Activated CD4-positive, alpha-beta T cell treated with anti-CD3 and anti-CD28 coated beads, Interleukin-2, amount 10 ng/mL, durations not matched to agents 24 days and 14 days (primary cell): Measurements from ENCODE around the gene CDC42EP3. TPM values are rescaled to one million over a fixed set of nuclear protein-coding genes. Genes with fewer than 3 reads are reported as not detected.
A peak's percentile ranks its signal among the peaks of the same experiment; 100 is the strongest.

Experiments used
- DNase-seq: peaks from one replicate; pipeline ENCODE4 v3.0.0; 2022
- H3K27ac Mint-ChIP-seq: one replicate; pipeline ENCODE4 v1.8.0; 2022; ENCODE audit warnings: mild to moderate bottlenecking, mixed read lengths
- H3K27me3 Mint-ChIP-seq: one replicate; pipeline ENCODE4 v1.8.0; 2022; ENCODE audit warnings: mixed read lengths
- H3K36me3 Mint-ChIP-seq: one replicate; pipeline ENCODE4 v1.8.0; 2022; ENCODE audit warnings: low read depth, mild to moderate bottlenecking, mixed read lengths
- H3K4me1 Mint-ChIP-seq: one replicate; pipeline ENCODE4 v1.8.0; 2021; ENCODE audit warnings: mixed read lengths
- H3K4me3 Mint-ChIP-seq: one replicate; pipeline ENCODE4 v1.8.0; 2022; ENCODE audit warnings: mild to moderate bottlenecking, moderate library complexity, mixed read lengths
- H3K9me3 Mint-ChIP-seq: one replicate; pipeline ENCODE4 v1.8.0; 2021; ENCODE audit warnings: mixed read lengths
- intact Hi-C: fragments of 100-400 bp; cut with micrococcal nuclease; formaldehyde crosslinking; loops from one replicate; pipeline ENCODE4 v1.15.1; 2023
- total RNA-seq: library from RNA; stranded (reverse); gene quantifications from 2 replicates; pipeline ENCODE4 v1.2.3, GENCODE V29; 2022

Gene CDC42EP3
- total RNA-seq, 1 donor from 2014 or later: 10.9 TPM

DNA sequence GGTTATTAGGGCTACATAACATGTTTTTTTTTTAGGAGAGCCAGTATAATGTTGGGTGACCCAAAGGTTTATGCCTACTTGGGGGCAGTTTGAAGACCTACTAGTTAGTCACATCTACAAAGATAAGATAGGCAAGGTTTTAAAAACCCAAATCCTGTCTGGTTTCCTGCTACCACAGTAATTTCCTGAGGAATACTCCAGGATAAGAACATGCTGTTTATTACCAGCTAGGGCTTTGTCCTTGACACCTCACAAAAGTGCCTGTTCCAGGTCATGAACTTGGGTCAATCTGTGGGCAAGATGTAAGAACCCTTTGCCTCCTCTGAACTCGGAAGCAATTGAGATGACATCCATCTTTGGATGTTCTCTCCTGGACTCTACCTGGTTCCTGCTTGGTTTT, 38.2 kb downstream of the CDC42EP3 start:
- peaks cover 37% of the 10 kb centered on the region for H3K4me1 Mint-ChIP-seq
- H3K27me3 Mint-ChIP-seq: peaks cover 13% of the 10 kb centered on the region
- no peak overlapping the region for H3K4me3 Mint-ChIP-seq
- no peaks in the 10 kb centered on the region for H3K9me3 Mint-ChIP-seq
- DNase-seq: no peak
- no peaks in the 10 kb centered on the region for H3K36me3 Mint-ChIP-seq
- intact Hi-C loops: no loop called here
- no peak overlapping the region for H3K27ac Mint-ChIP-seq

DNA sequence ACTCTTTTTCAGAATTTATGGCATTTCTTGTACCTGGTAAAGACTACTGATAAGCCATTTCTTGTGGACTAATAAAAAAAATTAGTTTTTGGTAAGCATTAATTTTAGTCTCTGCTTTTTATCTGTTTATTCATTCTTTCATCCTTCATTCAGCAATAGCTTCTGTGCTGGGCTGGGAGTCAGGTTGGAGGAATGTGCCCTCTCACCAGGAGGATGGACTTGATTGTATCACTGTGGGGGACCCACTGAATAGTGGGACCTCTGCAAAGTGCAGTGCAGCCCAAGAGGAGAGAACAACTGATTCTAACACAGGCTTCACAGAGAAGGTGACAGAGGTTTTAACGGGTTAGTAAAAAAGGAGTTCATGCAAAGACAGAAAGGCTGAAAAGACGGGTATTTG, 39.1 kb downstream of the CDC42EP3 start:
- H3K36me3 Mint-ChIP-seq: no peaks in the 10 kb centered on the region
- H3K27me3 Mint-ChIP-seq: peaks cover 6% of the 10 kb centered on the region
- no peak overlapping the region for H3K4me3 Mint-ChIP-seq
- H3K9me3 Mint-ChIP-seq: no peaks in the 10 kb centered on the region
- H3K4me1 Mint-ChIP-seq: peaks cover 37% of the 10 kb centered on the region
- intact Hi-C loops: no loop called here
- no peak overlapping the region for H3K27ac Mint-ChIP-seq
- no peak for DNase-seq

DNA sequence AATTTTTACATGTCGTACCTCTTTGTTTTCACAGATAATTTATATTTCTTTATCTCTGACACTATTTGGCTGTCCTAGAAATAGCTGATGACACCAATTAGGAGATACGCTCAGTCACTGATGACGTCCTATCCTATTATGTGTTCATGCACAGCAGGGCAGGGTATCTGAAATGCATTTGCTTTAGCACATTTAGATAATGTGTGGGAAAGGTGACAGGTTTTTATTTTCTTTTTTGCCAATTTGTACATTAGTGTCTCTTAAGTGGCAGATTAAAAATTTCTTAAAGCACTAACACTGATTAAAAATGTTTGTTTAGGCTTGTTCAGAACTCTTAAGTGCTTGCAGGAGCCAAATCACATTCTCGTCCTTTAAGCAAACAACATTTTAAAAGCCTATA, 39.7 kb downstream of the CDC42EP3 start:
- Mint-ChIP-seq H3K9me3 (no peaks in the 10 kb centered on the region), H3K4me1 (peaks cover 37% of the 10 kb centered on the region), H3K4me3 (no peak overlapping the region), H3K27ac (no peak overlapping the region), H3K27me3 (peaks cover 4% of the 10 kb centered on the region), H3K36me3 (no peaks in the 10 kb centered on the region)
- intact Hi-C loops: no loop called here
- no peak for DNase-seq

- intact Hi-C loops: no loop called here
- DNase-seq: no peak
- no peak overlapping the region for H3K27ac Mint-ChIP-seq
Measured at GRCh38 chr2:37631292-37631691, 40.1 kb downstream of the CDC42EP3 start.

DNA sequence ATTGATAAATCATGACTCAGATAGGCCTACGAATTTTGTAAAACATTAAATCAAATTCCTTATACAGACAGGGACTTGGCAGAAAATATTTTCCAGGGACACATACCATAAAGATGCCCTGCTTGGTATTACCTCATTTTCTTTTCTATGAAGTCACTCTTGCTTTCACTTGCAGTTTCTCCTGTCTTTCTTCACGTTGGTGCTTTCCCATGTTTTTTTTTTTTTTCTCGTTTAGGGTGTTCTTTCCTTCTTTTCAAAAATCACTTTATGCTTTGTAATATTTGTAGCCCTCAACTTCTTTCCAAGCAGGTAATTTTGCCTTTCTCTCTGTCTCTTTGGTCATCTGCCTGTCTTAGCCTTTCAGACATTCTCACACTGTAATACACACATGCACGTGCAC, 40.7 kb downstream of the CDC42EP3 start:
- peaks cover 37% of the 10 kb centered on the region for H3K4me1 Mint-ChIP-seq
- peaks cover 4% of the 10 kb centered on the region for H3K27me3 Mint-ChIP-seq
- H3K36me3 Mint-ChIP-seq: no peaks in the 10 kb centered on the region
- intact Hi-C loops: no loop called here
- no peaks in the 10 kb centered on the region for H3K9me3 Mint-ChIP-seq
- DNase-seq: no peak
- H3K27ac Mint-ChIP-seq: no peak overlapping the region
- H3K4me3 Mint-ChIP-seq: no peak overlapping the region

More at GRCh38 chr2:37631292-37631691, 40.1 kb downstream of the CDC42EP3 start:
- no peaks in the 10 kb centered on the region for H3K9me3 Mint-ChIP-seq
- no peak overlapping the region for H3K4me3 Mint-ChIP-seq
- no peaks in the 10 kb centered on the region for H3K36me3 Mint-ChIP-seq
- H3K4me1 Mint-ChIP-seq: peaks cover 37% of the 10 kb centered on the region
- peaks cover 4% of the 10 kb centered on the region for H3K27me3 Mint-ChIP-seq

- Mint-ChIP-seq H3K4me1 (peaks cover 37% of the 10 kb centered on the region), H3K27ac (no peak overlapping the region), H3K36me3 (no peaks in the 10 kb centered on the region), H3K9me3 (no peaks in the 10 kb centered on the region), H3K4me3 (no peak overlapping the region), H3K27me3 (peaks cover 4% of the 10 kb centered on the region)
- DNase-seq: no peak
- intact Hi-C loops: no loop called here
Measured at GRCh38 chr2:37630301-37630700, 41.1 kb downstream of the CDC42EP3 start.

GRCh38 chr2:37629529-37629928, 41.9 kb downstream of the CDC42EP3 start:
- H3K4me3 Mint-ChIP-seq: no peak overlapping the region
- no peak for DNase-seq
- H3K9me3 Mint-ChIP-seq: no peaks in the 10 kb centered on the region
- no peaks in the 10 kb centered on the region for H3K36me3 Mint-ChIP-seq
- peaks cover 4% of the 10 kb centered on the region for H3K27me3 Mint-ChIP-seq
- H3K27ac Mint-ChIP-seq: no peak overlapping the region
- intact Hi-C loops: no loop called here
- peaks cover 36% of the 10 kb centered on the region for H3K4me1 Mint-ChIP-seq

DNA sequence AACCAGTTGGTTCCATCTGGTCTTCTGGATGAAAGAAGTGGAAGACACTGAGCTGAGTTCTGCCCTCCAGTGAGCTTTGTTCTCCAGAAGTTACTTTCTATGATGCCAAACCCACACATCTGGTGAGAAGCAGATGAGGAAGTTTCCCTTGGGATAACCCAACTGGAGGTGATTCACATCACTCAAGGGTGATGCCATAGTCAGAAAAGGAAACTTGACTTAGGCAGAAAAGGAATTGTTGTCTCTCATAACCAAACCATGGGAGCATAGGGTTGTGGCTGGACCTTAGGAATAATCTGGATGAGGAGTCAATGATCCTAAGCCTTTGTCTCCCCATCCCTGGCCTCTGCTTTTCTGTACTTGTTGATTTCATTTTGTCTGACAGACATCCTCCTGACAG, 43.7 kb downstream of the CDC42EP3 start:
- Mint-ChIP-seq H3K4me3 (no peak overlapping the region), H3K9me3 (no peaks in the 10 kb centered on the region), H3K27me3 (peaks cover 4% of the 10 kb centered on the region), H3K4me1 (peaks cover 41% of the 10 kb centered on the region), H3K36me3 (no peaks in the 10 kb centered on the region), H3K27ac (no peak overlapping the region)
- intact Hi-C loops: no loop called here
- no peak for DNase-seq

- H3K36me3 Mint-ChIP-seq: no peaks in the 10 kb centered on the region
- H3K4me1 Mint-ChIP-seq: peaks cover 40% of the 10 kb centered on the region
- peak overlapping the region; percentile 73 for H3K27ac Mint-ChIP-seq
- H3K27me3 Mint-ChIP-seq: peaks cover 5% of the 10 kb centered on the region
- peak; percentile 78 for DNase-seq
- intact Hi-C loops: loop anchor here (2.0 kb wide), 1 partner anchor 39 kb away; no protein-coding TSS in a partner anchor
- H3K9me3 Mint-ChIP-seq: peaks cover 4% of the 10 kb centered on the region
- H3K4me3 Mint-ChIP-seq: peak overlapping the region; percentile 23
Measured at GRCh38 chr2:37625796-37626571, 45.5 kb downstream of the CDC42EP3 start.

DNA sequence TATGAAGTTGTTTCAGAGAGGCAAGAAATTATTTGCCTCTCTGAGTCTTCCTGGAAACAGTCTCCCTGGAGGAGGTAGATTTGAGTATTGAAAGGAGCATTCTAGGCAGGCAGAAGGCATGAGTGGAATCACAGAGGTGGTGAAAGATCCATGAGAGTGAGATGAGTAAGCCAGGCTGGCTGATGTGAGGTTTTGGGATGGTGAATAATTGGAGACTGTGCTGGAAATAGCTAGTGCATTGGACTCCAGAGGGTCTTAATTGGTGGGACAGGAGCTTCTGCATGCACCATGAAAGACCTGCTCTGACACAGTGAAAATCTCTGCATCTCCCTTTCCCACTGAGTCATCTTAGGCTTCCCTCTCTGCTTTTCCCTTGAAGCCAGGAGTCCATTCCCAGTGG, 46.3 kb downstream of the CDC42EP3 start:
- H3K36me3 Mint-ChIP-seq: no peaks in the 10 kb centered on the region
- H3K27ac Mint-ChIP-seq: no peak overlapping the region
- peaks cover 5% of the 10 kb centered on the region for H3K27me3 Mint-ChIP-seq
- intact Hi-C loops: loop anchor here (2.0 kb wide), 1 partner anchor 38 kb away; no protein-coding TSS in a partner anchor
- peaks cover 36% of the 10 kb centered on the region for H3K4me1 Mint-ChIP-seq
- peaks cover 4% of the 10 kb centered on the region for H3K9me3 Mint-ChIP-seq
- peak overlapping the region; percentile 49 for H3K4me3 Mint-ChIP-seq
- no peak for DNase-seq

DNA sequence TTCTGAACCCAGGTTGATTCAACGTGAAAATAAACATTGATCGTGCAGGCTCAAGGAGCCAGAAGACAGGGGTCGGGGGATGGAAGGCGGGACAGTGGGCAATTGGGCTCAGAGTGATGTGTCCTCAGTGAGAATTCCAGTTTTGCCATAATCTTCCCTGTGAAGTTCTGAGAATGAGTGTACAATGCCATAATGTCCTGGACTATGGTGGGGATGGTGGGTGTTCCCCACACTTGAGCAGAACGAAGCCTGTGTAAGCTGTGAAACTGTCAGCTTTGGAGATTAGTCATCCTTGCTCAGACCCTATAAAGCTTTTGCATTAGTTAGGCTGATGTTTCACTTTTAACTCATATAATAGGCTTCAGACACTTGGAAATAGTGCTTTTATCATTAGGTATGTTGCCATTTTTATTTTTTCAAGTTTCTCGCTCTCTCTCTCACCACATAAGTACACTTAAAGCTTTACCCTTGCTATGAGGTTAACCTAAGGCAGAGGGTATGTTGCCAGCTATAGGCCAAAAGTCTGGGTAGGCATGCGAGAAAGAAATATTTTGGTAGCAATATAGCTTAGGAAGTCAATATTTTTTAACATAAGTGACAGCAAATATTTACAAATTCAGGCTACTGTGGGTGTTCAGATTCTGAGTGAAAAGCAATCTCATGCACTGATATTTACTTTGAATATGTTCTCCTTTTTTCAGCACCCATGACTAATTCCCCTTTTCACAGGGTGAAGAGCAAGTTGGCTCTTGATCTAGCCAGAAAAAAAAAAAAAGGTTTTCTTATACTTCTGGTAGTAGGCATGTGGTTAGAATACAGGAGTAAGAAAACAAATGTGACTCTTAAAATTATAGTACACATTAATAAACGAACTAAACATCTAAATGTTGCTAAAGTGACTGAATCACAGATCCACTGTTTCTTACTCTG, 47.2 kb downstream of the CDC42EP3 start:
- H3K4me3 Mint-ChIP-seq: peak overlapping the region; percentile 49
- H3K27ac Mint-ChIP-seq: peak overlapping the region; percentile 71
- no peak for DNase-seq
- H3K4me1 Mint-ChIP-seq: peaks cover 34% of the 10 kb centered on the region
- intact Hi-C loops: loop anchor here (1.0 to 2.0 kb wide), 4 partner anchors 11 to 247 kb away; no protein-coding TSS in a partner anchor
- no peaks in the 10 kb centered on the region for H3K36me3 Mint-ChIP-seq
- H3K27me3 Mint-ChIP-seq: peaks cover 5% of the 10 kb centered on the region
- H3K9me3 Mint-ChIP-seq: peaks cover 4% of the 10 kb centered on the region

DNA sequence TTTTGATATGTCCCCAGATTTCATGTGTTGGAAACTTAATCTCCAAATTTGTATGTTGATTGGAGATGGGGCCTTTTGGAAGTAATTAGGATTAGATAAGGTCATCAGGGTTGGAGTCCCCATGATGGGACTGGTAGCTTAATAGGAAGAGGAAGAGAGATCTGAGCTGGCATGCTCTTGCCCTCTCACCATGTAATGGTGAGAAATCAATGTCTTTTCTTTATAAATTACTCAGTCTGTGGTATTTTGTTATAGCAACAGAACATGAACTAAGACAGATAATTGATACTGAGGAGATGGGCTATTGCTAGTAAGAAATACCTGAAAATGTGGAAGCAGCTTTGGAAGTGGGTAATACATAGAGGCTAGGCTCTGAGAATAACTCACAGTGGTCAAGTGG, 48.0 kb downstream of the CDC42EP3 start:
- Mint-ChIP-seq H3K27ac (no peak overlapping the region), H3K9me3 (peaks cover 4% of the 10 kb centered on the region), H3K4me3 (no peak overlapping the region), H3K4me1 (peaks cover 35% of the 10 kb centered on the region), H3K36me3 (no peaks in the 10 kb centered on the region), H3K27me3 (peaks cover 5% of the 10 kb centered on the region)
- no peak for DNase-seq
- intact Hi-C loops: loop anchor here (2.0 kb wide), 1 partner anchor 21 kb away; no protein-coding TSS in a partner anchor

DNA sequence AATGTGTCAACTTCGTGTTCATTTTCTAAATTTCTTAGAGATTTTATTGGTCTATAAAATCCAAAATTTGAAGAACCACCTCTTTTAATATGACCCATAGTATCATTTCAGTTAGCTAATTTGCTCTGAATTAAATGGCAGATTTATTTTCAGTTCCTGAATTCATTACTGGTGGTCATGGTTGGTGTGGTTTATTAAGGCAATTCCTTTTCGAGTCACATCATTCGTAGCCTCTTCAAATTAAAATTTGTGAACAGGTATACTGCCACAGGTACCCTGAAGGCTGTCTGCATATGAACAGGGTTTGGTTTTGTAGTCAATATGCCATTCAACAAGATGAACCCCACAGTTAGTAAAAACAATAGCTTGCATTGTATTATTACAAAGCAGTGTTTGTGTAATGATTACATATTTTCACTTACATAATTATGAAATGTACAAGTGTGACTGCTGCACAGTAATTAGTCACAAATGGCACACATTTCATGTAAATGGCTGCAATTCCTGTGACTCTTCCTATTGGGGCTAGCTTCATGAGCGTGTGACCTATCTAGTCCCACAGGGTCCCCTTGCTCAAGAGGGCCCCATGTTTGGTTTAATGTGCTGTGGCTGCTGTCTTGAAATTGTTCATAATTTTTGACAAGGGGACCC, 48.9 kb downstream of the CDC42EP3 start:
- no peaks in the 10 kb centered on the region for H3K36me3 Mint-ChIP-seq
- intact Hi-C loops: loop anchor here (2.0 kb wide), 1 partner anchor 20 kb away; no protein-coding TSS in a partner anchor
- peaks cover 7% of the 10 kb centered on the region for H3K9me3 Mint-ChIP-seq
- peaks cover 5% of the 10 kb centered on the region for H3K27me3 Mint-ChIP-seq
- H3K4me3 Mint-ChIP-seq: no peak overlapping the region
- no peak for DNase-seq
- peaks cover 35% of the 10 kb centered on the region for H3K4me1 Mint-ChIP-seq
- no peak overlapping the region for H3K27ac Mint-ChIP-seq
